Natural killer cell (primary cell): ENCODE results near the gene MAN1C1. TPM values are rescaled to one million over a fixed set of nuclear protein-coding genes. Genes with fewer than 3 reads are reported as not detected.

ENCODE experiments used
- ATAC-seq, 3 donors: fragments of 150-1000 bp in 2 of 3; fragments of 200-7000 bp in 1 of 3; cut with Tn5 transposase; 1 replicate in 1 of 3; 2 replicates in 2 of 3; pipeline ENCODE4 v1.10.0; 2021; ENCODE audit warnings: mild to moderate bottlenecking in 2 of 3, moderate library complexity in 2 of 3
- DNase-seq, 2 donors: peaks; one replicate each; pipeline versions ENCODE4 v3.0.0 to v3.0.0-alpha.2; 2013 to 2021; ENCODE audit warnings: mixed read lengths in 1 of 2
- H3K27ac ChIP-seq: one replicate; pipeline ENCODE4 v1.5.1; 2013; ENCODE audit warnings: mild to moderate bottlenecking, low read length
- H3K27me3 ChIP-seq: one replicate; pipeline ENCODE4 v1.6.1; 2013; ENCODE audit warnings: low read length; ENCODE audit not compliant: control insufficient read depth, insufficient read depth
- H3K36me3 ChIP-seq: one replicate; pipeline ENCODE4 v1.6.1; 2013; ENCODE audit warnings: low read length; ENCODE audit not compliant: control insufficient read depth, insufficient read depth
- H3K4me1 ChIP-seq: one replicate; pipeline ENCODE4 v1.6.1; 2013; ENCODE audit warnings: low read length; ENCODE audit not compliant: control insufficient read depth, insufficient read depth
- H3K4me3 ChIP-seq: one replicate; pipeline ENCODE4 v1.5.1; 2013; ENCODE audit warnings: low read length
- H3K9me3 ChIP-seq: one replicate; pipeline ENCODE4 v1.6.1; 2013; ENCODE audit warnings: low read length; ENCODE audit not compliant: control insufficient read depth, insufficient read depth
- H3K27ac Mint-ChIP-seq, 2 donors: one replicate each; pipeline ENCODE4 v1.8.0; 2022; ENCODE audit warnings: mild to moderate bottlenecking in 2 of 2, mixed read lengths in 2 of 2, moderate library complexity in 1 of 2
- H3K27me3 Mint-ChIP-seq, 2 donors: one replicate each; pipeline ENCODE4 v1.8.0; 2022; ENCODE audit warnings: low read depth in 2 of 2, mixed read lengths in 2 of 2
- H3K36me3 Mint-ChIP-seq: one replicate; pipeline ENCODE4 v1.8.0; 2022; ENCODE audit warnings: mixed read lengths
- H3K4me1 Mint-ChIP-seq, 2 donors: one replicate each; pipeline ENCODE4 v1.8.0; 2022; ENCODE audit warnings: mixed read lengths in 2 of 2
- H3K4me3 Mint-ChIP-seq: one replicate; pipeline ENCODE4 v1.8.0; 2022; ENCODE audit warnings: mild to moderate bottlenecking, moderate library complexity, mixed read lengths
- H3K9me3 Mint-ChIP-seq, 2 donors: one replicate each; pipeline ENCODE4 v1.8.0; 2022; ENCODE audit warnings: mixed read lengths in 2 of 2
- CTCF ChIP-seq: fragments of 200-600 bp; IDR thresholded peaks from one replicate; pipeline ENCODE4 v1.8.0; 2022; ENCODE audit warnings: antibody characterized with exemption
- WGBS: methylation state at CpG from one replicate; pipeline ENCODE4 v1.1.7; 2013; ENCODE audit warnings: missing lambda C conversion rate; ENCODE audit not compliant: insufficient coverage; 5-methylcytosine and 5-hydroxymethylcytosine counted together
- intact Hi-C: fragments of 100-400 bp; cut with micrococcal nuclease; formaldehyde crosslinking; loops from one replicate; pipeline ENCODE4 v1.14.2; 2022
- total RNA-seq, 4 donors: library from RNA; stranded (reverse); fragments of 120-200 nt in 1 of 4; gene quantifications; one replicate each; pipeline versions ENCODE4 v1.2.3 to v1.2.4, GENCODE V29; 2013 to 2022

MAN1C1 gene
- total RNA-seq, 3 donors from 2014 or later (not counting 1 experiment from before 2014, with no cell fraction given), result 3.6 to 7.5 (median 7.1) TPM

- Histone ChIP-seq H3K36me3 (no peaks in the 10 kb centered on the region), H3K4me3 (no peak overlapping the region), H3K4me1 (peaks cover 24% of the 10 kb centered on the region), H3K27me3 (peaks cover 2% of the 10 kb centered on the region), H3K9me3 (no peaks in the 10 kb centered on the region), H3K27ac (peak overlapping the region; percentile 56)
- WGBS, result under 1% methylated on average over 7 of the region's 8 CpGs
- Mint-ChIP-seq H3K9me3 (peaks cover 0 to 12% of the 10 kb centered on the region in 2 donors), H3K4me3 (peak overlapping the region; percentile 57), H3K4me1 (peaks cover 20 to 28% of the 10 kb centered on the region in 2 donors), H3K27ac (peak overlapping the region; percentile 76 to 77), H3K36me3 (peaks cover 11% of the 10 kb centered on the region), H3K27me3 (no peaks in the 10 kb centered on the region)
- DNase-seq (peak; percentile 39 to 89), ATAC-seq (peak; percentile 85 to 95 (median 88))
- intact Hi-C loops, result loop anchor here (10.0 kb wide), 1 partner anchor 62 kb away; no protein-coding TSS in a partner anchor
- TF ChIP-seq CTCF, result no peak
Measured at GRCh38 chr1:25642574-25643108, 26.1 kb downstream of the MAN1C1 start.

GRCh38 chr1:25643929-25644328 is 27.3 kb downstream of the MAN1C1 start:
- no peak overlapping the region for H3K4me3 ChIP-seq
- H3K4me1 ChIP-seq, result peaks cover 24% of the 10 kb centered on the region
- WGBS, result 94% methylated on average over 7 of the region's 7 CpGs
- peaks cover 2% of the 10 kb centered on the region for H3K27me3 ChIP-seq
- no peak overlapping the region for H3K27ac ChIP-seq
- no peak for TF ChIP-seq CTCF
- no peak for DNase-seq
- peak overlapping the region; percentile 57 for H3K4me3 Mint-ChIP-seq
- intact Hi-C loops, result loop anchor here (10.0 kb wide), 1 partner anchor 61 kb away; no protein-coding TSS in a partner anchor
- H3K9me3 Mint-ChIP-seq, result peaks cover 0 to 5% of the 10 kb centered on the region in 2 donors
- peak overlapping the region in 1 of 2 donors; percentile 31 for H3K27ac Mint-ChIP-seq
- no peak for ATAC-seq
- no peaks in the 10 kb centered on the region for H3K27me3 Mint-ChIP-seq
- no peaks in the 10 kb centered on the region for H3K9me3 ChIP-seq
- peaks cover 6% of the 10 kb centered on the region for H3K36me3 Mint-ChIP-seq
- no peaks in the 10 kb centered on the region for H3K36me3 ChIP-seq
- H3K4me1 Mint-ChIP-seq, result peaks cover 20 to 28% of the 10 kb centered on the region in 2 donors

GRCh38 chr1:25644962-25645361 is 28.4 kb downstream of the MAN1C1 start:
- H3K4me3 Mint-ChIP-seq, result no peak overlapping the region
- DNase-seq (no peak), ATAC-seq (no peak)
- no peaks in the 10 kb centered on the region for H3K36me3 ChIP-seq
- intact Hi-C loops, result loop anchor here (10.0 kb wide), 1 partner anchor 60 kb away; no protein-coding TSS in a partner anchor
- no peaks in the 10 kb centered on the region for H3K9me3 Mint-ChIP-seq
- H3K27ac ChIP-seq, result no peak overlapping the region
- TF ChIP-seq CTCF, result no peak
- no peaks in the 10 kb centered on the region for H3K27me3 Mint-ChIP-seq
- H3K9me3 ChIP-seq, result no peaks in the 10 kb centered on the region
- peaks cover 20 to 28% of the 10 kb centered on the region in 2 donors for H3K4me1 Mint-ChIP-seq
- H3K36me3 Mint-ChIP-seq, result no peaks in the 10 kb centered on the region
- peaks cover 24% of the 10 kb centered on the region for H3K4me1 ChIP-seq
- WGBS, result 93% methylated on average over 4 of the region's 4 CpGs
- no peak overlapping the region for H3K27ac Mint-ChIP-seq
- no peak overlapping the region for H3K4me3 ChIP-seq
- H3K27me3 ChIP-seq, result peaks cover 2% of the 10 kb centered on the region
